ENCODE data around the gene GATA2. TPM values are rescaled to one million over a fixed set of nuclear protein-coding genes. Genes with fewer than 3 reads are reported as not detected.
A peak's percentile ranks its signal among the peaks of the same experiment; 100 is the strongest.

GATA2 gene
- total and polyA plus RNA-seq, 2 of the 8 experiments (the other 6 are each of a cell fraction or from before 2014, with no cell fraction given), result 0.03 to 0.30 TPM

DNA sequence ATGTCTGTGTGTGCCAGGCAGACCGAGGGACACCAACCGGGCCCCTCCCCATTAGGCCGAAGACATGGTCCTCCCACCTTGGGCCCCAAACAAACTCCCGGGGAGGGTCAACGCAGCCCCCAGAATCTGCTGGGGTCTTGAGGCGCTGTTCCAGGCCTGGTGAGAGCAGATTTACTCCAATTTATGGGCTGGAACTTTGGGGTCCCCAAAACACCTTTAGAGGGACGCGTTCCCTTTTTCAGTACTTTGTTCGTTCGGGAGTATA, 2.4 kb downstream of the GATA2 start:
- Histone ChIP-seq H4K8ac (ENCODE audit: extremely low read depth, insufficient read depth, low read length) (no peak overlapping the region), H3K18ac (ENCODE audit: extremely low read depth, low read length) (no peak overlapping the region), H2BK20ac (ENCODE audit: low read length) (0 out of 2 replicates have a peak overlapping the region, but pooled peaks have one; percentile 61), H3K79me1 (ENCODE audit: low read depth, low read length) (no peaks in the 10 kb centered on the region), H3K27me3 (replicated peaks in 1 of 4; ENCODE audit: control insufficient read depth in 3 of 4, extremely low read depth in 1 of 4, insufficient read depth in 3 of 4, low read length in 3 of 4) (peaks cover 99 to 100% (median 99%) of the 10 kb centered on the region in 4 experiments), H3K4me2 (ENCODE audit: insufficient read depth in 1 of 2, low read depth in 2 of 2, low read length in 2 of 2) (peak overlapping the region; percentile 63 to 95), H3K14ac (ENCODE audit: insufficient read length) (no peak overlapping the region), H3K9ac (replicated peaks in 1 of 4; ENCODE audit: extremely low read depth in 1 of 4, low read depth in 3 of 4, low read length in 3 of 4) (no peak overlapping the region), H3K36me3 (ENCODE audit: control insufficient read depth in 2 of 4, insufficient read depth in 4 of 4, low read length in 3 of 4) (peaks cover 0 to 12% (median 0%) of the 10 kb centered on the region in 4 experiments; a peak in 1 of 8 replicates), H3K23me2 (ENCODE audit: low read depth, low read length) (peaks cover 24% of the 10 kb centered on the region; the same call in 1 of the 2 replicates), H3K4me1 (replicated peaks in 1 of 4; ENCODE audit: control insufficient read depth in 3 of 4, insufficient read depth in 4 of 4, low read length in 3 of 4) (peaks cover 0 to 75% (median 50%) of the 10 kb centered on the region in 4 experiments; a peak in 6 of 7 replicates), H4K20me1 (replicated peaks in 1 of 2; ENCODE audit: control insufficient read depth in 1 of 2, insufficient read depth in 2 of 2, low read length in 2 of 2) (peaks cover 7 to 25% of the 10 kb centered on the region in 2 experiments), H3K27ac (ENCODE audit: low read depth, low read length) (no peak overlapping the region), H3K4me3 (ENCODE audit: extremely low read depth in 1 of 4, insufficient read depth in 2 of 4, low read depth in 3 of 4, low read length in 4 of 4) (peak overlapping the region in 1 of 4 experiments; percentile 63; a peak in 2 of 8 replicates), H3K23ac (ENCODE audit: insufficient read length) (no peak overlapping the region), H3K56ac (replicated peaks; ENCODE audit: insufficient read length, low read depth, low read length) (no peak overlapping the region), H2BK15ac (ENCODE audit: low read length) (no peak overlapping the region), H4K91ac (replicated peaks; ENCODE audit: insufficient read length, low read length) (no peak overlapping the region), H2AFZ (ENCODE audit: low read length) (no peak overlapping the region), H2AK5ac (ENCODE audit: low read depth, low read length) (no peak overlapping the region), H2BK12ac (ENCODE audit: low read depth, low read length) (0 out of 2 replicates have a peak overlapping the region, but pooled peaks have one; percentile 44), H3K4ac (replicated peaks; ENCODE audit: insufficient read length, low read depth, low read length) (no peak overlapping the region), H2BK120ac (replicated peaks; ENCODE audit: low read depth, low read length) (no peak overlapping the region), H2BK5ac (ENCODE audit: low read depth, low read length) (no peak overlapping the region), H3K79me2 (ENCODE audit: control insufficient read depth in 1 of 2, insufficient read depth in 2 of 2, low read length in 2 of 2) (no peaks in the 10 kb centered on the region), H4K5ac (ENCODE audit: insufficient read length, low read depth, low read length) (no peak overlapping the region), H3K9me3 (ENCODE audit: insufficient read depth in 2 of 2, low read depth in 1 of 2, low read length in 1 of 2) (no peaks in the 10 kb centered on the region)
- TF ChIP-seq TAF7 (optimal IDR thresholded peaks at IDR 0.05; ENCODE audit: borderline replicate concordance, low read depth, low read length), result no peak
- peak; percentile 15 for TF ChIP-seq RNF2 (IDR thresholded peaks at IDR 0.05; ENCODE audit: borderline replicate concordance, low read depth, low read length, missing control alignments, poor library complexity, severe bottlenecking)
- 7% methylated on average over 10 of the region's 10 CpGs; no CpG with 5 or more reads in 1 of the 2 experiments for WGBS, 2 experiments (ENCODE audit: extremely low coverage in 1 of 2, insufficient coverage in 1 of 2, insufficient read length in 1 of 2, insufficient replicate concordance in 2 of 2, low coverage in 1 of 2, low lambda C conversion rate in 2 of 2, missing lambda C conversion rate in 1 of 2)
- DNase-seq (ENCODE audit: low read depth in 1 of 2, low spot score in 2 of 2) (no peak), FAIRE-seq (no peak)
- CTCF ChIA-PET (ENCODE audit: partially characterized antibody), result interaction anchor here (0.6 to 3.7 kb wide), 15 partner anchors 10 to 238 kb away, joined by 3 to 38 read pairs (median 4); no protein-coding TSS in a partner anchor
- POLR2A ChIA-PET (ENCODE audit: partially characterized antibody), result interaction anchor here (0.7 to 1.8 kb wide), 4 partner anchors 8 to 368 kb away, joined by 3 to 13 read pairs (median 4); no protein-coding TSS in a partner anchor
